Smooth muscle cell (in vitro differentiated cells): ENCODE measurements around the gene SH3TC2. TPM values are rescaled to one million over a fixed set of nuclear protein-coding genes. Genes with fewer than 3 reads are reported as not detected.

Experiments used
- DNase-seq: peaks from one replicate; lab custom pipeline; 2025; ENCODE audit not compliant: unreplicated experiment; lab: John Stamatoyannopoulos, UW
- H2AFZ ChIP-seq: fragments of 200-600 bp; sonication (generic); 2 replicates; pipeline ENCODE4 v1.6.0; 2016; ENCODE audit warnings: antibody characterized with exemption, low read depth, mild to moderate bottlenecking
- H3F3A ChIP-seq: fragments of 200-600 bp; sonication (generic); 2 replicates; pipeline ENCODE4 v1.6.0; 2017; ENCODE audit warnings: antibody characterized with exemption, low read depth
- H3K27ac ChIP-seq: fragments of 200-600 bp; sonication (generic); 2 replicates; pipeline ENCODE4 v1.5.1; 2016; ENCODE audit warnings: low read depth, mild to moderate bottlenecking
- H3K27me3 ChIP-seq: fragments of 200-600 bp; sonication (generic); 2 replicates; pipeline ENCODE4 v1.6.1; 2016; ENCODE audit warnings: low read depth, mild to moderate bottlenecking
- H3K36me3 ChIP-seq: fragments of 200-600 bp; sonication (generic); 2 replicates; pipeline ENCODE4 v1.5.1; 2016; ENCODE audit warnings: low read depth
- H3K4me1 ChIP-seq: fragments of 200-600 bp; sonication (generic); 2 replicates; pipeline ENCODE4 v1.5.1; 2016; ENCODE audit warnings: low read depth
- H3K4me2 ChIP-seq: fragments of 200-600 bp; sonication (generic); 2 replicates; pipeline ENCODE4 v1.6.0; 2016; ENCODE audit warnings: mild to moderate bottlenecking
- H3K4me3 ChIP-seq: fragments of 200-600 bp; sonication (generic); 2 replicates; pipeline ENCODE4 v1.5.1; 2016; ENCODE audit warnings: mild to moderate bottlenecking
- H3K79me2 ChIP-seq: fragments of 200-600 bp; sonication (generic); 2 replicates; pipeline ENCODE4 v1.6.0; 2016; ENCODE audit warnings: low read depth, mild to moderate bottlenecking
- H3K9ac ChIP-seq: fragments of 200-600 bp; sonication (generic); 2 replicates; pipeline ENCODE4 v1.6.0; 2016; ENCODE audit warnings: low read depth
- H3K9me3 ChIP-seq: fragments of 200-600 bp; sonication (generic); replicated peaks from 2 replicates; pipeline ENCODE4 v1.5.1; 2016; ENCODE audit warnings: low read depth
- H4K20me1 ChIP-seq: fragments of 200-600 bp; sonication (generic); 2 replicates; pipeline ENCODE4 v1.6.0; 2016; ENCODE audit warnings: low read depth
- WGBS: methylation state at CpG from one replicate; pipeline ENCODE4 v1.1.7; 2016; ENCODE audit warnings: low lambda C conversion rate; 5-methylcytosine and 5-hydroxymethylcytosine counted together
- microRNA counts: library from miRNA; unstranded; fragments of <30 nt; microRNA quantifications from one replicate; lab custom pipeline; 2016
- microRNA-seq: library from miRNA; unstranded; fragments of <30 nt; microRNA quantifications from one replicate; pipeline ENCODE4, GENCODE V29; 2016; ENCODE audit warnings: borderline number of aligned reads
- polyA plus RNA-seq: library from polyadenylated mRNA; unstranded; fragments of >200 nt; fragmentation: Nextera tagmentation; extraction: Ambion mirVana; gene quantifications from 2 replicates; pipeline ENCODE4 v1.2.1, GENCODE V29; 2016
- small RNA-seq: library from RNA; depleted of rRNA; stranded (forward); fragments of <200 nt; gene quantifications from one replicate; pipeline ENCODE3, GENCODE V24; 2014
- total RNA-seq: library from RNA; depleted of rRNA; stranded (reverse); fragments of >200 nt; gene quantifications from 2 replicates; pipeline ENCODE4 v1.2.3, GENCODE V29; 2014
- TF ChIP-seq, protein P1 (sequence below): fragments of 200-600 bp; sonication (generic); IDR thresholded peaks from 2 replicates; pipeline ENCODE4 v1.5.1; 2017; ENCODE audit warnings: borderline replicate concordance, mild to moderate bottlenecking, antibody characterized with exemption; ENCODE audit not compliant: insufficient read depth, poor library complexity, severe bottlenecking

Gene SH3TC2
- total and polyA plus RNA-seq, 2 experiments from 2014 or later = 0.31 to 0.46 TPM

DNA sequence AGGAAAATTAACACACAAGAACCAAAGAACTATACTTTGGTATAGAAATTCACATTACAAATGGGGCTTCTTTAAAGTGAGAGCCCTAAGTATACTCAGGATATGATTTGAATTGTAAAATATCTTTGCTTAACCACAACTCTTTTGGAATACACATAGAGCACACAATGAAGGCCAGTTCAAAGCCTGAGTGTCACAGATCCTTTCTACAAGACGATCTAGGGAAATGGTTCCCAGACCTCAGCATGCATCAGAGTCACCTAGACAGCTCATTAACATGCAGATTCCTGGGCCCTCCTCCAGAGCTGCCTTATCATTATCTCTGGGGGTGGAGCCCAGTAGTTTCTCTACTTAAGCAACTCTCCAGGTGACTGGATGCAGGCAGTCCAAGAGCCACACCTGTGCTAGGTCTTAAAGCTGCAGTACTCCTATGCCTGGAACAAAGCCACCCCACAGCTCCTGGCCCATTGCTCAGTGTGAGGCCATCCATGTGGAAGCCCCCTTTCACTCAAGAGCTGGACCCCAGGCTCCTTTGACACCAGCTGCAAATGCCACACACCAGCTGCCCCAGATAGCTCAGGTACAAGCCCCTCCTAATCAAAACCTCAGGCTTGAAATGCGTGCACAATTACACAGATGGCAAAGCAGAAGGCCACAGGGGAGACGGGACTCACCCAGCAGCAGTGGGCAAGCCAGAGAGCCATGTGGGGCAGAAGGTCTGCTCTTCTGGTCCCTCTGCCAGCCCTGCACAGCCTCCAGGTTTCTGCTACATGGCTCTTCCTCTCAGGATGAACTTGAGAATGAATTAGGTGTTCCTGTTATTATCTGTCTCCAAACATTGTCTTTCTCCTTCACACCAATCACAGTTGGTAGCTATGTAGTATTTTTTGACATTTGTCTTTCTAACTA is 106.1 kb downstream of the SH3TC2 start:
- WGBS = 75% methylated on average over 3 of the region's 3 CpGs
- no peak for DNase-seq
- Histone ChIP-seq H3K36me3 (no peaks in the 10 kb centered on the region), H3K4me3 (no peak overlapping the region), H3K9me3 (no peaks in the 10 kb centered on the region), H4K20me1 (no peaks in the 10 kb centered on the region), H3F3A (no peaks in the 10 kb centered on the region), H3K4me2 (no peak overlapping the region), H3K9ac (no peak overlapping the region), H2AFZ (no peak overlapping the region), H3K79me2 (no peaks in the 10 kb centered on the region), H3K27me3 (no peaks in the 10 kb centered on the region), H3K4me1 (no peaks in the 10 kb centered on the region), H3K27ac (no peak overlapping the region)
- TF ChIP-seq, protein P1, sequence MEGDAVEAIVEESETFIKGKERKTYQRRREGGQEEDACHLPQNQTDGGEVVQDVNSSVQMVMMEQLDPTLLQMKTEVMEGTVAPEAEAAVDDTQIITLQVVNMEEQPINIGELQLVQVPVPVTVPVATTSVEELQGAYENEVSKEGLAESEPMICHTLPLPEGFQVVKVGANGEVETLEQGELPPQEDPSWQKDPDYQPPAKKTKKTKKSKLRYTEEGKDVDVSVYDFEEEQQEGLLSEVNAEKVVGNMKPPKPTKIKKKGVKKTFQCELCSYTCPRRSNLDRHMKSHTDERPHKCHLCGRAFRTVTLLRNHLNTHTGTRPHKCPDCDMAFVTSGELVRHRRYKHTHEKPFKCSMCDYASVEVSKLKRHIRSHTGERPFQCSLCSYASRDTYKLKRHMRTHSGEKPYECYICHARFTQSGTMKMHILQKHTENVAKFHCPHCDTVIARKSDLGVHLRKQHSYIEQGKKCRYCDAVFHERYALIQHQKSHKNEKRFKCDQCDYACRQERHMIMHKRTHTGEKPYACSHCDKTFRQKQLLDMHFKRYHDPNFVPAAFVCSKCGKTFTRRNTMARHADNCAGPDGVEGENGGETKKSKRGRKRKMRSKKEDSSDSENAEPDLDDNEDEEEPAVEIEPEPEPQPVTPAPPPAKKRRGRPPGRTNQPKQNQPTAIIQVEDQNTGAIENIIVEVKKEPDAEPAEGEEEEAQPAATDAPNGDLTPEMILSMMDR = no peak

MicroRNAs encoded within 50 kb of the gene (microRNA counts, 767-probe panel; counts per million panel counts)
- 183 counts per million for microRNA hsa-miR-584-5p (lab: Ali Mortazavi, UCI)

Small RNA genes lying within 50 kb of the gene (microRNA-seq; reads per million reads assigned to microRNA genes)
- 5.3 reads per million for gene MIR584

Small RNA genes lying within 50 kb of the gene (small RNA-seq; reads per million reads assigned to genes)
- gene MIR584 = 2.6 reads per million, percentile 49 among the genes with 10 or more reads in this experiment
- not detected for gene RNU6-732P

Other genes starting within 250 kb of the SH3TC2 start
- 1.9 TPM in 2 replicates for gene ADRB2, start 236.5 kb downstream of the SH3TC2 start, total RNA-seq
- gene ADRB2, start 236.5 kb downstream of the SH3TC2 start, polyA plus RNA-seq = 1.7 and 1.9 TPM in 2 replicates
- gene ABLIM3, start 78.4 kb upstream of the SH3TC2 start, total RNA-seq = 1.8 and 6.8 TPM in 2 replicates
- 2.6 and 3.6 TPM in 2 replicates for gene ABLIM3, start 78.4 kb upstream of the SH3TC2 start, polyA plus RNA-seq
- 2.3 and 2.4 TPM in 2 replicates for gene AFAP1L1, start 208.8 kb upstream of the SH3TC2 start, total RNA-seq
- 0.59 and 4.5 TPM in 2 replicates for gene AFAP1L1, start 208.8 kb upstream of the SH3TC2 start, polyA plus RNA-seq